HEK293 (cell line): ENCODE measurements around the gene TNC.

Experiments used
- CTCF ChIA-PET: fragments of 350-600 bp; formaldehyde crosslinking; extraction: SDS; loops from one replicate; lab custom pipeline; 2021; ENCODE audit warnings: antibody characterized with exemption; lab: Yijun Ruan, JAX
- POLR2A ChIA-PET: fragments of 300-600 bp; formaldehyde crosslinking; extraction: SDS; loops from one replicate; lab custom pipeline; 2020; ENCODE audit warnings: antibody characterized with exemption, inconsistent platforms; lab: Yijun Ruan, JAX
- H3K27ac ChIP-seq: fragments of 200-500 bp; sonication (Bioruptor generic); 2 replicates; pipeline ENCODE4 v1.5.1; 2014; ENCODE audit warnings: low read depth, low read length, control low read depth, inconsistent platforms; ENCODE audit errors: extremely low read depth
- H3K36me3 ChIP-seq, 2 experiments: fragments of 200-500 bp in 1 of 2; sonication (Bioruptor generic) in 1 of 2; 1 replicate in 1 of 2; 2 replicates in 1 of 2; pipeline ENCODE4 v1.5.1; 2014 to 2017; ENCODE audit warnings: inconsistent platforms in 2 of 2, low read length in 2 of 2; ENCODE audit not compliant: control insufficient read depth in 2 of 2, insufficient read depth in 1 of 2
- H3K4me1 ChIP-seq: fragments of 200-500 bp; sonication (Bioruptor generic); 2 replicates; pipeline ENCODE4 v1.5.1; 2014; ENCODE audit warnings: mild to moderate bottlenecking, low read length, inconsistent platforms; ENCODE audit not compliant: control insufficient read depth, insufficient read depth
- H3K4me3 ChIP-seq: 2 replicates; pipeline ENCODE4 v1.5.1; 2011; ENCODE audit warnings: low read depth, mild to moderate bottlenecking, control low read depth, low read length, moderate library complexity
- H3K9me3 ChIP-seq: fragments of 200-500 bp; sonication (Bioruptor generic); 2 replicates; pipeline ENCODE4 v1.5.1; 2014; ENCODE audit warnings: low read depth, low read length, inconsistent platforms; ENCODE audit not compliant: control insufficient read depth, insufficient read depth
- BCL11A ChIP-seq: fragments of 450-650 bp; formaldehyde crosslinking; IDR thresholded peaks from 2 replicates; pipeline ENCODE4 v1.5.1; 2016; ENCODE audit warnings: low read depth, missing biosample characterization, missing genetic modification characterization
- BCL11B ChIP-seq: fragments of 450-650 bp; formaldehyde crosslinking; IDR thresholded peaks from 2 replicates; pipeline ENCODE4 v1.5.1; 2016; ENCODE audit warnings: low read depth, missing biosample characterization, missing genetic modification characterization
- BCL6B ChIP-seq: fragments of 450-650 bp; formaldehyde crosslinking; IDR thresholded peaks from 2 replicates; pipeline ENCODE4 v1.5.1; 2017; ENCODE audit warnings: missing biosample characterization, missing genetic modification characterization
- GLIS2 ChIP-seq: fragments of 450-650 bp; formaldehyde crosslinking; IDR thresholded peaks from 2 replicates; pipeline ENCODE4 v1.5.1; 2016; ENCODE audit warnings: missing biosample characterization, missing genetic modification characterization
- HIC1 ChIP-seq: fragments of 450-650 bp; formaldehyde crosslinking; IDR thresholded peaks from 2 replicates; pipeline ENCODE4 v1.5.1; 2016; ENCODE audit warnings: missing biosample characterization, missing genetic modification characterization
- PRDM4 ChIP-seq: fragments of 450-650 bp; formaldehyde crosslinking; IDR thresholded peaks from 2 replicates; pipeline ENCODE4 v1.5.1; 2017; ENCODE audit warnings: missing biosample characterization, missing genetic modification characterization
- REST ChIP-seq: fragments of 450-650 bp; formaldehyde crosslinking; IDR thresholded peaks from 2 replicates; pipeline ENCODE4 v1.5.1; 2016; ENCODE audit warnings: missing biosample characterization, missing genetic modification characterization
- SP3 ChIP-seq: fragments of 450-650 bp; formaldehyde crosslinking; IDR thresholded peaks from 2 replicates; pipeline ENCODE4 v1.5.1; 2016; ENCODE audit warnings: missing biosample characterization, missing genetic modification characterization
- TCF7L2 ChIP-seq: IDR thresholded peaks from 2 replicates; pipeline ENCODE4 v1.6.1; 2011; ENCODE audit warnings: low read depth, mild to moderate bottlenecking, inconsistent platforms, low read length, moderate library complexity, borderline replicate concordance
- TRIM28 ChIP-seq: IDR thresholded peaks from 2 replicates; pipeline ENCODE4 v1.6.1; 2011; ENCODE audit warnings: low read length, control low read depth, borderline replicate concordance
- ZBTB6 ChIP-seq: fragments of 450-650 bp; formaldehyde crosslinking; IDR thresholded peaks from 2 replicates; pipeline ENCODE4 v1.5.1; 2017; ENCODE audit warnings: missing biosample characterization, missing genetic modification characterization
- ZIC2 ChIP-seq: fragments of 450-650 bp; formaldehyde crosslinking; IDR thresholded peaks from 2 replicates; pipeline ENCODE4 v1.5.1; 2016; ENCODE audit warnings: missing biosample characterization, missing genetic modification characterization
- ZNF292 ChIP-seq: fragments of 450-650 bp; formaldehyde crosslinking; IDR thresholded peaks from 2 replicates; pipeline ENCODE4 v1.5.1; 2016; ENCODE audit warnings: low read depth, missing biosample characterization, missing genetic modification characterization, borderline replicate concordance
- ZNF341 ChIP-seq: fragments of 450-650 bp; formaldehyde crosslinking; IDR thresholded peaks from 2 replicates; pipeline ENCODE4; 2016; ENCODE audit warnings: low read depth, missing biosample characterization, missing genetic modification characterization
- ZNF350 ChIP-seq: fragments of 450-650 bp; formaldehyde crosslinking; IDR thresholded peaks from 2 replicates; pipeline ENCODE4 v1.5.0; 2017; ENCODE audit warnings: missing biosample characterization, mild to moderate bottlenecking, missing genetic modification characterization
- ZNF423 ChIP-seq: fragments of 450-650 bp; formaldehyde crosslinking; IDR thresholded peaks from 2 replicates; pipeline ENCODE4 v1.5.1; 2016; ENCODE audit warnings: missing biosample characterization, missing genetic modification characterization
- ZNF426 ChIP-seq: fragments of 450-650 bp; formaldehyde crosslinking; IDR thresholded peaks from 2 replicates; pipeline ENCODE4 v1.5.1; 2017; ENCODE audit warnings: missing biosample characterization, missing genetic modification characterization, mild to moderate bottlenecking, inconsistent platforms, moderate library complexity
- ZNF510 ChIP-seq: fragments of 450-650 bp; formaldehyde crosslinking; IDR thresholded peaks from 2 replicates; pipeline ENCODE4 v1.5.1; 2018; ENCODE audit warnings: mild to moderate bottlenecking, missing genetic modification characterization, missing biosample characterization; ENCODE audit not compliant: insufficient replicate concordance
- ZNF530 ChIP-seq: fragments of 450-650 bp; formaldehyde crosslinking; IDR thresholded peaks from 2 replicates; pipeline ENCODE4 v1.5.1; 2016; ENCODE audit warnings: low read depth, missing biosample characterization, missing genetic modification characterization
- ZNF626 ChIP-seq: fragments of 450-650 bp; sonication (Bioruptor Pico); formaldehyde crosslinking; IDR thresholded peaks from 2 replicates; pipeline ENCODE4 v1.5.1; 2018; ENCODE audit warnings: missing biosample characterization, missing genetic modification characterization, inconsistent platforms
- ZNF677 ChIP-seq: fragments of 450-650 bp; IDR thresholded peaks from 2 replicates; pipeline ENCODE4 v1.5.0; 2018; ENCODE audit warnings: missing biosample characterization, mild to moderate bottlenecking, missing genetic modification characterization, moderate library complexity
- ZSCAN4 ChIP-seq: fragments of 450-650 bp; formaldehyde crosslinking; IDR thresholded peaks from 2 replicates; pipeline ENCODE4 v1.5.1; 2017; ENCODE audit warnings: missing biosample characterization, missing genetic modification characterization

The TNC gene

DNA sequence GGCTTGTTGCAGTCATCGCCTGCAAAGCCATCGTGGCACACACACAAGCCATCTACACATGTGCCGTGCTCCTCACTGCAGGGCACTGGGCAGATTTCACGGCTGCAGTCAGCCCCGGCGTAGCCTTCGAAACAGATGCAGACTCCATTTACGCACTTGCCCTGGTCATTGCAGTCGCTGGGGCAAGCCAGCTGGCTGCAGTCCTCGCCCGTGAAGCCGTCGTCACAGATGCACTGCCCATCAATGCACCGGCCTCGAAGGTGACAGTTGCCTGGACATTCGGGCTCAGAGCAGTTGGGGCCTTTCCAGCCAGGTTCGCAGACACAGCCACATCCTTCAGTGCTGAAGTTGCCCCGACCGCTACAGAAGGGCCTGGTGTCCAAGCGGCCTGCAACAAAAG is 31.1 kb downstream of the TNC start (continued):
- TF ChIP-seq REST (tag by site-specific recombination), result no peak
- TF ChIP-seq TCF7L2, result no peak
- TF ChIP-seq HIC1, result no peak
- TF ChIP-seq BCL11A, result no peak

GRCh38 chr9:115086461-115086860 is 31.5 kb downstream of the TNC start:
- H3K4me1 ChIP-seq, result no peaks in the 10 kb centered on the region
- POLR2A ChIA-PET, result no interaction called here
- H3K36me3 ChIP-seq, result no peaks in the 10 kb centered on the region
- H3K9me3 ChIP-seq, result no peaks in the 10 kb centered on the region
- CTCF ChIA-PET, result no interaction called here
- H3K27ac ChIP-seq, result no peak overlapping the region
- TF ChIP-seq GLIS2, result no peak
- TF ChIP-seq BCL11B, result no peak
- no peak for TF ChIP-seq SP3 (tag by site-specific recombination)
- no peak for TF ChIP-seq PRDM4
- H3K4me3 ChIP-seq, result no peak overlapping the region

- no peak overlapping the region for H3K27ac ChIP-seq
- no peak for TF ChIP-seq TRIM28
- no peak for TF ChIP-seq ZNF677 (tag by site-specific recombination)
- no peak for TF ChIP-seq BCL6B (tag by site-specific recombination)
- TF ChIP-seq ZNF530 (tag by site-specific recombination), result no peak
- TF ChIP-seq ZNF350, result no peak
- no peak for TF ChIP-seq ZSCAN4 (tag by site-specific recombination)
- TF ChIP-seq ZNF341 (tag by site-specific recombination), result no peak
- TF ChIP-seq ZNF626 (tag by site-specific recombination), result no peak
- no peak for TF ChIP-seq ZIC2 (tag by site-specific recombination)
- no peak for TF ChIP-seq ZBTB6 (tag by site-specific recombination)
- no peak for TF ChIP-seq ZNF423 (tag by site-specific recombination)
- no peak for TF ChIP-seq ZNF426 (tag by site-specific recombination)
- TF ChIP-seq ZNF510 (tag by site-specific recombination), result no peak
- no peak for TF ChIP-seq ZNF292
These were observed 32.1 kb downstream of the TNC start for GRCh38 chr9:115085773-115086377.

More at GRCh38 chr9:115085773-115086377, 32.1 kb downstream of the TNC start:
- CTCF ChIA-PET, result no interaction called here
- Histone ChIP-seq H3K9me3 (no peaks in the 10 kb centered on the region), H3K4me3 (no peak overlapping the region), H3K4me1 (no peaks in the 10 kb centered on the region), H3K36me3 (no peaks in the 10 kb centered on the region)
- POLR2A ChIA-PET, result no interaction called here
